Measurements from ENCODE around the gene KLHL21. TPM values are rescaled to one million over a fixed set of nuclear protein-coding genes. Genes with fewer than 3 reads are reported as not detected.
"Not testable (repeated sequence)": the region's sequence is repeated elsewhere in the genome, so short reads cannot be mapped to it uniquely, and the experiment has no call there.

KLHL21 gene
- total RNA-seq, 4 donors from 2014 or later: 48.3 to 98.5 (median 57.0) TPM

DNA sequence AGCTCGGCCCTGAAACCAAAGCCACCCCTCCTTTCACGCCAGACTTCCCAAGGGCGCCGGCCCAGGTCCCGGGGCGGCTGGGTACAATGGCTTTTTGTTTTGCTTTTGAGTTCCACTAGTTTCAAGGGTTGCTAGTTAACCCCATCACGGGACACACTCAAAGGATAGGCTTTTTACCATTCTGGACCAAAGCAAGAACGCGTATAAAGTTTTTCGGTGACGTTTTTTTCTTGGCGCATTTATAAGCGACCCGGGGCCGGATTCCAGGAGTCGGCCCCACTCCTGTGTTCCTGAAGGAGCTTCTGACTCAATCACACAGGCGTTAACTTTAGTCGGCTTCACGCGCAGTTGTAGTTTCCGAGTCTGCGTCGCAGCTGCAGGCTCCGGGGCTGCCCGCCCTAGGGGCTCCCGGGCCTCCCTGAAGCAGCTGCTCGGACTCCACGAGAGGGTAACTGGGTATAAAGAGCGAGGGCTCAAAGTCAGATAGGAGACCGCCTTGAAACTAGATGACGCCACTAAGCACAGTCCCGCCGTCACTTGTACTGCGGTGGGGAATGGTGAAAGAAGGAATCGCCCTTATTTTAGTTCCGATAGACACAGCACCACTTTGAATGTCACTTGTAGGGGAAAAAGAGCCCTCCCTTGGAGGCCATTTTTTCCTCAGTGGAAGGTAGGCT, 707 bp upstream of the KLHL21 start:
- ATAC-seq (ENCODE audit: low FRiP score) (peak; percentile 34), DNase-seq (ENCODE audit: low spot score) (no peak)
- TF ChIP-seq, protein P1, sequence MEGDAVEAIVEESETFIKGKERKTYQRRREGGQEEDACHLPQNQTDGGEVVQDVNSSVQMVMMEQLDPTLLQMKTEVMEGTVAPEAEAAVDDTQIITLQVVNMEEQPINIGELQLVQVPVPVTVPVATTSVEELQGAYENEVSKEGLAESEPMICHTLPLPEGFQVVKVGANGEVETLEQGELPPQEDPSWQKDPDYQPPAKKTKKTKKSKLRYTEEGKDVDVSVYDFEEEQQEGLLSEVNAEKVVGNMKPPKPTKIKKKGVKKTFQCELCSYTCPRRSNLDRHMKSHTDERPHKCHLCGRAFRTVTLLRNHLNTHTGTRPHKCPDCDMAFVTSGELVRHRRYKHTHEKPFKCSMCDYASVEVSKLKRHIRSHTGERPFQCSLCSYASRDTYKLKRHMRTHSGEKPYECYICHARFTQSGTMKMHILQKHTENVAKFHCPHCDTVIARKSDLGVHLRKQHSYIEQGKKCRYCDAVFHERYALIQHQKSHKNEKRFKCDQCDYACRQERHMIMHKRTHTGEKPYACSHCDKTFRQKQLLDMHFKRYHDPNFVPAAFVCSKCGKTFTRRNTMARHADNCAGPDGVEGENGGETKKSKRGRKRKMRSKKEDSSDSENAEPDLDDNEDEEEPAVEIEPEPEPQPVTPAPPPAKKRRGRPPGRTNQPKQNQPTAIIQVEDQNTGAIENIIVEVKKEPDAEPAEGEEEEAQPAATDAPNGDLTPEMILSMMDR (IDR thresholded peaks at IDR 0.05): no peak

DNA sequence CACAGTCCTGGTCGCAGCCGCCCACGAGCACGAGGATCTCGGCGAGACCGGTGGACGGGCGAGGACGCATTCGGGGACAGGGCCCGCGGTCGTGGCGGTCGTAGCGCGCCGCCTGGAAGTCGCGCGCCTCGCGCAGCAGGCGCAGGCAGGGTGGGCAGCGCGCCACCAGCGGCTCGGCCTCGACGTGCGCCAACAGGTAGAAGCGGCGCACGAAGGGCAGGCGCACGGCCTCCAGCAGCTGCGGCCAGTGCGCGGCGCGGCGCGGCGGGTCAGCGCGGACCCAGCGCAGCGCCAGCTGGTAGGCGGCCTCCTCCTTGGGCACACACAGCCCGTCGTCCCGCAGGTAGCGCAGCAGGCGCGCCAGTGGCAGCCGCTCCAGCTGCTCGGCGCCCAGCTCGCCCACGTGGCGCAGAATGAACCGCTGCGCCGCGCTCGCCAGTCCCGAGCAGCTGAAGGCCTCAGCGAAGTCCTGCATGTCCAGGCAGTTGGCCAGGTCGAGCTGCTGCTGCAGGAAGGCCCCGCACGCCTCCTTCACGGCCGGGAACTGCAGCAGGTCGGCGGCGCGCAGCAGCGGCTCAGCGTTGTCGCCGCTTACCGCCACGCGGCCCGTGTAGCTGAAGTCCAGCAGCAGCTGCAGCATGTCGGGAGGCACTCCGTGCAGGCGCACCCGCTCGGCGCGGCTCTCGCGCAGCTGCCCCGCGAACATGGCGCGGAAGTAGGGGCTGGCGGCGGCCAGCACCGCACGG, 573 bp downstream of the KLHL21 start:
- DNase-seq (ENCODE audit: low spot score): no peak
- TF ChIP-seq, protein P1 (IDR thresholded peaks at IDR 0.05): no peak
- ATAC-seq (ENCODE audit: low FRiP score): peak; percentile 2

GRCh38 chr1:6601049-6601922, 1.4 kb downstream of the KLHL21 start:
- ATAC-seq (ENCODE audit: low FRiP score): peak; percentile 50
- DNase-seq (ENCODE audit: low spot score): peak; percentile 63
- TF ChIP-seq, protein P1 (IDR thresholded peaks at IDR 0.05): no peak

GRCh38 chr1:6600410-6601048, 2.1 kb downstream of the KLHL21 start:
- ATAC-seq (ENCODE audit: low FRiP score): no peak
- TF ChIP-seq, protein P1 (IDR thresholded peaks at IDR 0.05): no peak
- DNase-seq (ENCODE audit: low spot score): no peak

DNA sequence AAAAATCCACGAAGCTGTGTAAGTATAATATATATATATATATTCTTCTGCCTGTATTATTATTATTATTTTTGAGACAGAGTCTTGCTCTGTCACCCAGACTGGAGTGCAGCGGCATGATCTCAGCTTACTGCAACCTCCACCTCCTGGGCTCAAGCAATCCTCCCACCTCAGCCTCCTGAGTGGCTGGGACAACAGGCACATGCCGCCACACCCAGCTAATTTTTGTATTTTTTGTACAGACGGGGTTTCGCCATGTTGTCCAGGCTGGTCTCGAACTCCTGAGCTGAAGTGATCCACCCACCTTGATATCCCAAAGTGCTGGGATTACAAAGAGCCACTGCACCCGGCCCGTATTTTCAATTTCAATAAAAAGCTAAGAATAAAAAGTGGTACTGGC, 2.7 kb downstream of the KLHL21 start:
- ATAC-seq (ENCODE audit: low FRiP score); DNase-seq (ENCODE audit: low spot score): not testable (repeated sequence)

- TF ChIP-seq, protein P1 (IDR thresholded peaks at IDR 0.05): no peak
- no peak for DNase-seq (ENCODE audit: low spot score)
- no peak for ATAC-seq (ENCODE audit: low FRiP score)
These were observed 3.3 kb downstream of the KLHL21 start for GRCh38 chr1:6599141-6599975.

All from omental fat pad (tissue), 4 donors.